ENCODE data around the gene GPC6. TPM values are rescaled to one million over a fixed set of nuclear protein-coding genes. Genes with fewer than 3 reads are reported as not detected.

The GPC6 gene
- total and polyA plus RNA-seq, 2 donors (not counting 1 experiment from before 2014, with no cell fraction given), result not detected

- ATAC-seq (ENCODE audit: low read depth), result no peak
- intact Hi-C loops (cut with micrococcal nuclease), result no loop called here
- Histone ChIP-seq H3K9ac (ENCODE audit: low read length) (no peak overlapping the region), H3K9me3 (ENCODE audit: control extremely low read depth in 1 of 3, control insufficient read depth in 2 of 3, insufficient read depth in 1 of 3, low read length in 2 of 3) (no peaks in the 10 kb centered on the region), H3K36me3 (replicated peaks in 1 of 2; ENCODE audit: control extremely low read depth in 1 of 2, control insufficient read depth in 1 of 2, extremely low read depth in 1 of 2, insufficient read depth in 2 of 2, low read length in 1 of 2) (no peaks in the 10 kb centered on the region), H3K4me3 (ENCODE audit: control extremely low read depth in 1 of 5, extremely low read depth in 1 of 5, insufficient read depth in 1 of 5, low read depth in 2 of 5, low read length in 4 of 5) (no peak overlapping the region), H2AFZ (ENCODE audit: insufficient read depth, low read depth, low read length, poor library complexity, severe bottlenecking) (no peak overlapping the region), H3K27ac (ENCODE audit: low read length in 2 of 2) (no peak overlapping the region), H3K79me2 (ENCODE audit: control insufficient read depth, insufficient read depth, low read length) (no peaks in the 10 kb centered on the region), H4K20me1 (ENCODE audit: control insufficient read depth, insufficient read depth, low read length, poor library complexity, severe bottlenecking) (no peaks in the 10 kb centered on the region), H3K27me3 (replicated peaks in 1 of 4; ENCODE audit: control extremely low read depth in 1 of 4, control insufficient read depth in 3 of 4, insufficient read depth in 4 of 4, low read length in 3 of 4) (no peaks in the 10 kb centered on the region), H3K4me2 (replicated peaks; ENCODE audit: low read depth, low read length, poor library complexity, severe bottlenecking) (no peak overlapping the region), H3K4me1 (ENCODE audit: control insufficient read depth in 2 of 2, insufficient read depth in 2 of 2, low read length in 2 of 2) (no peaks in the 10 kb centered on the region)
- H3K9me3 Mint-ChIP-seq (ENCODE audit: insufficient read depth), result peaks cover 4% of the 10 kb centered on the region
- H3K27me3 Mint-ChIP-seq, result no peaks in the 10 kb centered on the region
- no peak for DNase-seq
- no peak overlapping the region for H3K27ac Mint-ChIP-seq
- ChIA-PET POLR2A (no interaction called here), CTCF (no interaction called here)
- H3K4me3 Mint-ChIP-seq, result no peak overlapping the region
- no peak for TF ChIP-seq CTCF (IDR thresholded peaks at IDR 0.05)
- TF ChIP-seq EZH2 (IDR thresholded peaks at IDR 0.05; ENCODE audit: borderline replicate concordance, insufficient read depth, low read depth, low read length, poor library complexity, severe bottlenecking), result no peak
- no peaks in the 10 kb centered on the region for H3K4me1 Mint-ChIP-seq
- WGBS (ENCODE audit: insufficient coverage), result 80% methylated on average over 1 of the region's 1 CpG
Observed at GRCh38 chr13:93416736-93417355, 190.2 kb downstream of the GPC6 start.

DNA sequence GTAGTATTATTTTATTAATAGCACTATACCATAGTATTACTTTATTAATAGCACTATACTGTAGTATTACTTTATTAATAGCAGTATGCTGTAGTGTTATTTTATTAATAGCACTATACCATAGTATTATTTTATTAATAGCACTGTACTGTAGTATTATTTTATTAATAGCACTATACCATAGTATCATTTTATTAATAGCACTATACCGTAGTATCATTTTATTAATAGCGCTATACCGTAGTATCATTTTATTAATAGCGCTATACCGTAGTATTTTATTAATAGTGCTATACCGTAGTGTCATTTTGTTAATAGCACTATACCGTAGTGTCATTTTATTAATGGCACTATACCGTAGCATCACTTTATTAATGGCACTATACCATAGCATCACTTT is 191.8 kb downstream of the GPC6 start:
- no peaks in the 10 kb centered on the region for H3K4me1 ChIP-seq (ENCODE audit: control insufficient read depth in 2 of 2, insufficient read depth in 2 of 2, low read length in 2 of 2)
- H2AFZ ChIP-seq (ENCODE audit: insufficient read depth, low read depth, low read length, poor library complexity, severe bottlenecking), result no peak overlapping the region
- H3K4me1 Mint-ChIP-seq, result no peaks in the 10 kb centered on the region
- H4K20me1 ChIP-seq (ENCODE audit: control insufficient read depth, insufficient read depth, low read length, poor library complexity, severe bottlenecking), result no peaks in the 10 kb centered on the region
- ATAC-seq (ENCODE audit: low read depth), result no peak
- H3K27me3 Mint-ChIP-seq, result no peaks in the 10 kb centered on the region
- no peak for TF ChIP-seq EZH2 (IDR thresholded peaks at IDR 0.05; ENCODE audit: borderline replicate concordance, insufficient read depth, low read depth, low read length, poor library complexity, severe bottlenecking)
- no peak for TF ChIP-seq CTCF (IDR thresholded peaks at IDR 0.05)
- CTCF ChIA-PET, result no interaction called here
- no CpG with 5 or more reads among the region's 8 CpGs for WGBS (ENCODE audit: insufficient coverage)
- no peaks in the 10 kb centered on the region for H3K27me3 ChIP-seq (replicated peaks in 1 of 4; ENCODE audit: control extremely low read depth in 1 of 4, control insufficient read depth in 3 of 4, insufficient read depth in 4 of 4, low read length in 3 of 4)
- no peaks in the 10 kb centered on the region for H3K79me2 ChIP-seq (ENCODE audit: control insufficient read depth, insufficient read depth, low read length)
- no peak overlapping the region for H3K27ac ChIP-seq (ENCODE audit: low read length in 2 of 2)
- no peak overlapping the region for H3K4me3 Mint-ChIP-seq
- no peak overlapping the region for H3K27ac Mint-ChIP-seq
- no peak overlapping the region for H3K4me3 ChIP-seq (ENCODE audit: control extremely low read depth in 1 of 5, extremely low read depth in 1 of 5, insufficient read depth in 1 of 5, low read depth in 2 of 5, low read length in 4 of 5)
- H3K9me3 ChIP-seq (ENCODE audit: control extremely low read depth in 1 of 3, control insufficient read depth in 2 of 3, insufficient read depth in 1 of 3, low read length in 2 of 3), result no peaks in the 10 kb centered on the region
- peaks cover 4% of the 10 kb centered on the region for H3K9me3 Mint-ChIP-seq (ENCODE audit: insufficient read depth)
- POLR2A ChIA-PET, result no interaction called here
- intact Hi-C loops (cut with micrococcal nuclease), result no loop called here
- no peak for DNase-seq
- no peak overlapping the region for H3K4me2 ChIP-seq (replicated peaks; ENCODE audit: low read depth, low read length, poor library complexity, severe bottlenecking)
- H3K9ac ChIP-seq (ENCODE audit: low read length), result no peak overlapping the region
- no peaks in the 10 kb centered on the region for H3K36me3 ChIP-seq (replicated peaks in 1 of 2; ENCODE audit: control extremely low read depth in 1 of 2, control insufficient read depth in 1 of 2, extremely low read depth in 1 of 2, insufficient read depth in 2 of 2, low read length in 1 of 2)

Measured in B cell (primary cell).